Measurements from ENCODE around the gene HAUS5. TPM values are rescaled to one million over a fixed set of nuclear protein-coding genes. Genes with fewer than 3 reads are reported as not detected.

The HAUS5 gene
- total and polyA plus RNA-seq, 10 of the 15 experiments (the other 5 are each of a cell fraction or from before 2014, with no cell fraction given) = 3.1 to 32.6 (median 17.6) TPM

DNA sequence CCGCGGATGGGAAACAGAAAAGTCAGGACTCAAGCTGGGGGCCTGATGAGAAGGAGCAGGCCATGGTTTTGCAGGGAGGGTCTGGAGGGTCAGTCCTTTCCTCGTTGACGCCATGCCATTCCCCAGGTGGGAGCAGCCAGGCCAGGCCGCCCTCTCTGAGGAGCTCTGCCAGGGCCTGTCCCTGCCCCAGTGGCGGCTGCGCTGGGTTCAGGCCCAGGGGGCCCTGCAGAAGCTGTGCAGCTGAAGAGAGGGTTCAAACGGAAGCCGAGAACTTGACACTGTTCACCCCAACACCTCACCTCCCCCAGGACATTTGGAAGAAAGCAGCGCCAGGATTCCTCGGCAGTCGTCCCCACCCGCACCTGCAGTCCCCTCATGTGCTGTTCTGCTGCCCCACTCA is 10.2 kb downstream of the HAUS5 start:
- TF ChIP-seq PBX3 (IDR thresholded peaks at IDR 0.05; ENCODE audit: insufficient replicate concordance, low read depth, low read length) = no peak
- no peak for TF ChIP-seq CHD4 (IDR thresholded peaks at IDR 0.05)
- no peak for TF ChIP-seq CHD2 (IDR thresholded peaks at IDR 0.05; ENCODE audit: borderline replicate concordance, low read depth, low read length)
- TF ChIP-seq, protein P1, sequence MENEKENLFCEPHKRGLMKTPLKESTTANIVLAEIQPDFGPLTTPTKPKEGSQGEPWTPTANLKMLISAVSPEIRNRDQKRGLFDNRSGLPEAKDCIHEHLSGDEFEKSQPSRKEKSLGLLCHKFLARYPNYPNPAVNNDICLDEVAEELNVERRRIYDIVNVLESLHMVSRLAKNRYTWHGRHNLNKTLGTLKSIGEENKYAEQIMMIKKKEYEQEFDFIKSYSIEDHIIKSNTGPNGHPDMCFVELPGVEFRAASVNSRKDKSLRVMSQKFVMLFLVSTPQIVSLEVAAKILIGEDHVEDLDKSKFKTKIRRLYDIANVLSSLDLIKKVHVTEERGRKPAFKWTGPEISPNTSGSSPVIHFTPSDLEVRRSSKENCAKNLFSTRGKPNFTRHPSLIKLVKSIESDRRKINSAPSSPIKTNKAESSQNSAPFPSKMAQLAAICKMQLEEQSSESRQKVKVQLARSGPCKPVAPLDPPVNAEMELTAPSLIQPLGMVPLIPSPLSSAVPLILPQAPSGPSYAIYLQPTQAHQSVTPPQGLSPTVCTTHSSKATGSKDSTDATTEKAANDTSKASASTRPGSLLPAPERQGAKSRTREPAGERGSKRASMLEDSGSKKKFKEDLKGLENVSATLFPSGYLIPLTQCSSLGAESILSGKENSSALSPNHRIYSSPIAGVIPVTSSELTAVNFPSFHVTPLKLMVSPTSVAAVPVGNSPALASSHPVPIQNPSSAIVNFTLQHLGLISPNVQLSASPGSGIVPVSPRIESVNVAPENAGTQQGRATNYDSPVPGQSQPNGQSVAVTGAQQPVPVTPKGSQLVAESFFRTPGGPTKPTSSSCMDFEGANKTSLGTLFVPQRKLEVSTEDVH (IDR thresholded peaks at IDR 0.05; ENCODE audit: low read depth, partially characterized antibody) = no peak
- TF ChIP-seq CEBPB (IDR thresholded peaks at IDR 0.05; ENCODE audit: borderline replicate concordance in 1 of 2, low read depth in 2 of 2, low read length in 2 of 2) = no peak
- TF ChIP-seq CEBPZ (IDR thresholded peaks at IDR 0.05; ENCODE audit: low read depth, low read length) = no peak
- TF ChIP-seq ELK1 (IDR thresholded peaks at IDR 0.05; ENCODE audit: low read depth, low read length) = no peak
- no peak for TF ChIP-seq HDGF (IDR thresholded peaks at IDR 0.05)
- TF ChIP-seq NR2C1 (IDR thresholded peaks at IDR 0.05) = no peak
- no peak for TF ChIP-seq PKNOX1 (IDR thresholded peaks at IDR 0.05)
- TF ChIP-seq RAD21 (IDR thresholded peaks at IDR 0.05; ENCODE audit: insufficient read depth, low read depth, low read length) = no peak
- H2AFZ ChIP-seq (ENCODE audit: control insufficient read depth, low read depth, low read length) = no peak overlapping the region
- intact Hi-C loops (cut with micrococcal nuclease; ENCODE audit: unreplicated experiment) = no loop called here
- ATAC-seq = no peak
- no peaks in the 10 kb centered on the region for H3K9me3 ChIP-seq (replicated peaks; ENCODE audit: control insufficient read depth, insufficient read depth, low read length)
- no peak for DNase-seq (ENCODE audit: low read depth, low spot score)
- no peaks in the 10 kb centered on the region for H3K79me2 ChIP-seq (ENCODE audit: control insufficient read depth, insufficient read depth, low read length)
- no peak overlapping the region for H3K9ac ChIP-seq (ENCODE audit: control insufficient read depth, insufficient read depth, low read length)
- POLR2A ChIA-PET = interaction anchor here (0.8 kb wide), 1 partner anchor 10 kb away, joined by 3 read pairs; the partner anchor contains the start of gene HAUS5
- no peak overlapping the region for H3K4me3 ChIP-seq
- no peak for FAIRE-seq
- SMC1A ChIA-PET (ENCODE audit: uncharacterized antibody, unreplicated experiment) = no interaction called here
- no peaks in the 10 kb centered on the region; a peak in 1 of 4 replicates for H3K36me3 ChIP-seq (ENCODE audit: control insufficient read depth in 2 of 2, insufficient read depth in 2 of 2, low read length in 1 of 2)
- 91% methylated on average over 13 of the region's 13 CpGs for WGBS (ENCODE audit: insufficient coverage, insufficient replicate concordance, low lambda C conversion rate, missing lambda C conversion rate)
- no peak overlapping the region for H3K27ac ChIP-seq (ENCODE audit: control insufficient read depth, insufficient read depth)
- H4K20me1 ChIP-seq (ENCODE audit: control insufficient read depth, insufficient read depth) = no peaks in the 10 kb centered on the region
- H3K27me3 ChIP-seq (replicated peaks in 1 of 2; ENCODE audit: control insufficient read depth in 2 of 2, insufficient read depth in 2 of 2, low read length in 1 of 2) = no peaks in the 10 kb centered on the region
- in situ Hi-C loops (cut with MboI) = no loop called here
- no peaks in the 10 kb centered on the region for H3K4me1 ChIP-seq (ENCODE audit: control insufficient read depth, insufficient read depth, low read length)
- CTCF ChIA-PET = no interaction called here
- RAD21 ChIA-PET (ENCODE audit: unreplicated experiment) = no interaction called here
- BruUV-seq (replicated peaks) = no TSS peak
- no peak overlapping the region for H3K4me2 ChIP-seq (ENCODE audit: control insufficient read depth, insufficient read depth)
